Stimulated activated CD4-positive, alpha-beta T cell treated with anti-CD3 and anti-CD28 coated beads, Interleukin-4, amount 100 ng/mL, for 4 hours (primary cell): ENCODE measurements around the gene BICD1.

ENCODE experiments used
- DNase-seq, 2 experiments: peaks; one replicate each; pipeline ENCODE4 v3.0.0-alpha.2; 2020

The BICD1 gene

GRCh38 chr12:32285489-32285888 lies 178.8 kb downstream of the BICD1 start:
- no peak for DNase-seq

GRCh38 chr12:32290411-32290810 lies 183.8 kb downstream of the BICD1 start:
- DNase-seq = no peak

- DNase-seq = no peak
Observed at GRCh38 chr12:32292151-32292550, 185.5 kb downstream of the BICD1 start.

GRCh38 chr12:32293808-32294419 lies 187.3 kb downstream of the BICD1 start:
- no peak for DNase-seq

- DNase-seq = no peak
Observed at GRCh38 chr12:32296567-32296966, 189.9 kb downstream of the BICD1 start.

- DNase-seq = no peak
Observed at GRCh38 chr12:32298917-32299316, 192.3 kb downstream of the BICD1 start.

- DNase-seq = no peak
Observed at GRCh38 chr12:32301216-32301615, 194.6 kb downstream of the BICD1 start.

GRCh38 chr12:32302218-32303173 lies 195.8 kb downstream of the BICD1 start:
- DNase-seq = no peak

GRCh38 chr12:32303174-32303549 lies 196.5 kb downstream of the BICD1 start:
- no peak for DNase-seq

GRCh38 chr12:32305163-32305562 lies 198.5 kb downstream of the BICD1 start:
- no peak for DNase-seq

GRCh38 chr12:32307326-32307725 lies 200.7 kb downstream of the BICD1 start:
- no peak for DNase-seq

GRCh38 chr12:32309811-32310736 lies 203.4 kb downstream of the BICD1 start:
- no peak for DNase-seq

GRCh38 chr12:32312049-32312670 lies 205.5 kb downstream of the BICD1 start:
- no peak for DNase-seq

- DNase-seq = no peak
Observed at GRCh38 chr12:32322354-32322753, 215.7 kb downstream of the BICD1 start.

GRCh38 chr12:32331133-32331532 lies 224.5 kb downstream of the BICD1 start:
- no peak for DNase-seq

GRCh38 chr12:32332446-32332845 lies 225.8 kb downstream of the BICD1 start:
- DNase-seq = no peak

GRCh38 chr12:32334371-32334777 lies 227.7 kb downstream of the BICD1 start:
- no peak for DNase-seq

- no peak for DNase-seq
Observed at GRCh38 chr12:32336261-32336660, 229.6 kb downstream of the BICD1 start.

GRCh38 chr12:32343496-32343895 lies 236.8 kb downstream of the BICD1 start:
- no peak for DNase-seq

GRCh38 chr12:32344047-32344446 lies 237.4 kb downstream of the BICD1 start:
- no peak for DNase-seq

GRCh38 chr12:32353540-32353939 lies 246.9 kb downstream of the BICD1 start:
- DNase-seq = no peak

- no peak for DNase-seq
Observed at GRCh38 chr12:32357601-32358249, 251.1 kb downstream of the BICD1 start.
